ENCODE results near the gene OVCH2. TPM values are rescaled to one million over a fixed set of nuclear protein-coding genes. Genes with fewer than 3 reads are reported as not detected.
A peak's percentile ranks its signal among the peaks of the same experiment; 100 is the strongest.

Gene OVCH2
- total and polyA plus RNA-seq, 4 donors, result not detected

GRCh38 chr11:7673724-7674434, 32.4 kb downstream of the OVCH2 start:
- H3K27ac ChIP-seq (ENCODE audit: low read depth in 1 of 2, low read length in 2 of 2), result no peak overlapping the region
- 13% methylated on average over 72 of the region's 72 CpGs for WGBS

More at GRCh38 chr11:7673724-7674434, 32.4 kb downstream of the OVCH2 start:
- Histone ChIP-seq H3K4me1 (ENCODE audit: control insufficient read depth in 4 of 4, insufficient read depth in 4 of 4, low read length in 3 of 4) (peaks cover 0 to 13% (median 7%) of the 10 kb centered on the region in 4 donors), H3K27me3 (ENCODE audit: control insufficient read depth in 4 of 4, insufficient read depth in 4 of 4, low read length in 3 of 4) (no peaks in the 10 kb centered on the region), H3K4me3 (ENCODE audit: low read depth in 1 of 3, low read length in 3 of 3) (peak overlapping the region in 2 of 3 donors; percentile 53 to 60), H3K9ac (ENCODE audit: low read depth in 1 of 2, low read length in 2 of 2) (no peak overlapping the region), H3K36me3 (ENCODE audit: control insufficient read depth in 4 of 4, insufficient read depth in 3 of 4, low read depth in 1 of 4, low read length in 3 of 4) (no peaks in the 10 kb centered on the region), H3K9me3 (ENCODE audit: control insufficient read depth in 4 of 4, low read length in 3 of 4) (no peaks in the 10 kb centered on the region)
- no peak for TF ChIP-seq HNF4A (conservative IDR thresholded peaks at IDR 0.05)
- no peak for TF ChIP-seq GABPA (IDR thresholded peaks at IDR 0.05 in 1 of 2, conservative IDR thresholded peaks at IDR 0.05 in 1 of 2)
- TF ChIP-seq ATF3 (IDR thresholded peaks at IDR 0.05), result no peak
- TF ChIP-seq NR2F2 (IDR thresholded peaks at IDR 0.05), result no peak
- TF ChIP-seq JUND (IDR thresholded peaks at IDR 0.05), result no peak
- TF ChIP-seq SP1 (IDR thresholded peaks at IDR 0.05), result no peak
- no peak for TF ChIP-seq RXRA (IDR thresholded peaks at IDR 0.05)
- no peak for TF ChIP-seq YY1 (IDR thresholded peaks at IDR 0.05)
- TF ChIP-seq EGR1 (IDR thresholded peaks at IDR 0.05; ENCODE audit: low read depth in 2 of 2), result no peak
- TF ChIP-seq FOXA1 (IDR thresholded peaks at IDR 0.05), result no peak
- no peak for TF ChIP-seq MAX (IDR thresholded peaks at IDR 0.05)
- no peak for TF ChIP-seq REST (IDR thresholded peaks at IDR 0.05)
- TF ChIP-seq RAD21 (IDR thresholded peaks at IDR 0.05), result no peak
- no peak for TF ChIP-seq FOXA2 (IDR thresholded peaks at IDR 0.05)
- TF ChIP-seq CTCF (IDR thresholded peaks at IDR 0.05; ENCODE audit: low read depth, low read length, missing input control), result no peak
- TF ChIP-seq HNF4G (IDR thresholded peaks at IDR 0.05), result no peak
- no peak for TF ChIP-seq TAF1 (conservative IDR thresholded peaks at IDR 0.05)
- no peak for TF ChIP-seq ZBTB33 (IDR thresholded peaks at IDR 0.05)
- no peak for DNase-seq (ENCODE audit: low spot score)
